Stimulated activated CD8-positive, alpha-beta memory T cell treated with anti-CD3 and anti-CD28 coated beads, Interleukin-15, amount 100 ng/mL, for 4 hours (primary cell): Measurements from ENCODE around the gene ASTN1.

Experiments
- DNase-seq, 2 donors: peaks; one replicate each; pipeline ENCODE4 v3.0.0-alpha.2; 2020; ENCODE audit warnings: low read depth in 2 of 2

Gene ASTN1

GRCh38 chr1:176926330-176927086 is 238.0 kb downstream of the ASTN1 start:
- no peak for DNase-seq

- no peak for DNase-seq
These were observed 239.3 kb downstream of the ASTN1 start for GRCh38 chr1:176925223-176925622.

GRCh38 chr1:176923283-176923682 is 241.2 kb downstream of the ASTN1 start:
- no peak for DNase-seq

GRCh38 chr1:176919386-176920378 is 244.8 kb downstream of the ASTN1 start:
- no peak for DNase-seq

- DNase-seq, result no peak
These were observed 258.9 kb downstream of the ASTN1 start for GRCh38 chr1:176905648-176906047.

- DNase-seq, result no peak
These were observed 260.3 kb downstream of the ASTN1 start for GRCh38 chr1:176904057-176904751.

- DNase-seq, result no peak
These were observed 261.0 kb downstream of the ASTN1 start for GRCh38 chr1:176903474-176903873.

GRCh38 chr1:176899321-176899720 is 265.2 kb downstream of the ASTN1 start:
- DNase-seq, result no peak

GRCh38 chr1:176897350-176898236 is 266.9 kb downstream of the ASTN1 start:
- DNase-seq, result no peak

- DNase-seq, result no peak
These were observed 268.3 kb downstream of the ASTN1 start for GRCh38 chr1:176896216-176896615.

- DNase-seq, result no peak
These were observed 270.1 kb downstream of the ASTN1 start for GRCh38 chr1:176894450-176894849.

- no peak for DNase-seq
These were observed 270.7 kb downstream of the ASTN1 start for GRCh38 chr1:176893625-176894352.

GRCh38 chr1:176888471-176889032 is 276.0 kb downstream of the ASTN1 start:
- DNase-seq, result no peak

GRCh38 chr1:176885751-176886150 is 278.8 kb downstream of the ASTN1 start:
- no peak for DNase-seq

GRCh38 chr1:176885341-176885740 is 279.2 kb downstream of the ASTN1 start:
- no peak for DNase-seq

GRCh38 chr1:176884911-176885310 is 279.6 kb downstream of the ASTN1 start:
- no peak for DNase-seq

- DNase-seq, result no peak
These were observed 280.2 kb downstream of the ASTN1 start for GRCh38 chr1:176884286-176884685.

GRCh38 chr1:176880955-176881595 is 283.4 kb downstream of the ASTN1 start:
- no peak for DNase-seq

GRCh38 chr1:176879784-176880620 is 284.5 kb downstream of the ASTN1 start:
- DNase-seq, result no peak
